Measurements from ENCODE around the gene TRNAU1AP. TPM values are rescaled to one million over a fixed set of nuclear protein-coding genes. Genes with fewer than 3 reads are reported as not detected.
A peak's percentile ranks its signal among the peaks of the same experiment; 100 is the strongest.
"Not testable (repeated sequence)": the region's sequence is repeated elsewhere in the genome, so short reads cannot be mapped to it uniquely, and the experiment has no call there.

Gene TRNAU1AP
- total and polyA plus RNA-seq, 10 donors: 14.0 to 26.6 (median 24.0) TPM

GRCh38 chr1:28518745-28519341, 34.0 kb upstream of the TRNAU1AP start:
- Histone ChIP-seq H3K27me3 (replicated peaks in 1 of 7) (no peaks in the 10 kb centered on the region), H3K27ac (peak overlapping the region in 6 of 8 donors; percentile 75 to 90 (median 86)), H3K36me3 (peaks cover 0 to 25% (median 13%) of the 10 kb centered on the region in 6 donors), H3K4me1 (peaks cover 9 to 55% (median 24%) of the 10 kb centered on the region in 6 donors), H3K9me3 (no peaks in the 10 kb centered on the region), H3K4me3 (peak overlapping the region; percentile 71 to 91 (median 77))
- TF ChIP-seq POLR2AphosphoS5 (IDR thresholded peaks at IDR 0.05): peak in 2 of 3 donors; percentile 10 to 25
- no peak for TF ChIP-seq CTCF (IDR thresholded peaks at IDR 0.05 in 8 of 11, conservative IDR thresholded peaks at IDR 0.05 in 3 of 11)
- intact Hi-C loops (cut with DNase I; ENCODE audit: low total_unique reads): loop anchor here (10.0 kb wide), 1 partner anchor 356 kb away; no protein-coding TSS in a partner anchor
- WGBS, 5 donors: 5 to 9% (median 5%) methylated on average over 8 to 21 of the region's 21 CpGs
- DNase-seq: no peak

GRCh38 chr1:28519946-28520725, 32.7 kb upstream of the TRNAU1AP start:
- TF ChIP-seq POLR2A (IDR thresholded peaks at IDR 0.05) (no peak), POLR2AphosphoS5 (IDR thresholded peaks at IDR 0.05) (no peak), CTCF (IDR thresholded peaks at IDR 0.05 in 8 of 11, conservative IDR thresholded peaks at IDR 0.05 in 3 of 11) (no peak)
- peaks cover 9 to 45% (median 21%) of the 10 kb centered on the region in 6 donors for H3K4me1 ChIP-seq
- 82 to 91% (median 87%) methylated on average over 8 to 10 of the region's 10 CpGs for WGBS, 5 donors

GRCh38 chr1:28520796-28521195, 32.1 kb upstream of the TRNAU1AP start:
- H3K27me3 ChIP-seq (replicated peaks in 1 of 7); intact Hi-C loops (cut with DNase I; ENCODE audit: low total_unique reads); H3K9me3 ChIP-seq; DNase-seq; H3K4me3 ChIP-seq; H3K27ac ChIP-seq: not testable (repeated sequence)
- peaks cover 0 to 15% (median 0%) of the 10 kb centered on the region in 6 donors for H3K36me3 ChIP-seq
- peaks cover 9 to 38% (median 21%) of the 10 kb centered on the region in 6 donors for H3K4me1 ChIP-seq
- 93 to 95% (median 94%) methylated on average over 11 to 12 of the region's 12 CpGs for WGBS, 5 donors

More at GRCh38 chr1:28519946-28520725, 32.7 kb upstream of the TRNAU1AP start:
- no peak overlapping the region for H3K27ac ChIP-seq
- intact Hi-C loops (cut with DNase I; ENCODE audit: low total_unique reads): loop anchor here (10.0 kb wide), 1 partner anchor 355 kb away; no protein-coding TSS in a partner anchor
- no peak overlapping the region for H3K4me3 ChIP-seq
- no peaks in the 10 kb centered on the region for H3K9me3 ChIP-seq
- no peaks in the 10 kb centered on the region for H3K27me3 ChIP-seq (replicated peaks in 1 of 7)
- no peak for DNase-seq
- H3K36me3 ChIP-seq: peaks cover 0 to 19% (median 3%) of the 10 kb centered on the region in 6 donors

GRCh38 chr1:28521502-28522164, 31.3 kb upstream of the TRNAU1AP start:
- H3K27ac ChIP-seq: no peak overlapping the region
- no peaks in the 10 kb centered on the region for H3K9me3 ChIP-seq
- whole genome bisulfite sequencing, 5 donors: 84 to 92% (median 90%) methylated on average over 4 to 6 of the region's 6 CpGs
- H3K27me3 ChIP-seq (replicated peaks in 1 of 7): no peaks in the 10 kb centered on the region
- intact Hi-C loops (cut with DNase I; ENCODE audit: low total_unique reads): no loop called here
- TF ChIP-seq POLR2AphosphoS5 (IDR thresholded peaks at IDR 0.05): no peak
- TF ChIP-seq CTCF (IDR thresholded peaks at IDR 0.05 in 8 of 11, conservative IDR thresholded peaks at IDR 0.05 in 3 of 11): no peak
- TF ChIP-seq POLR2A (IDR thresholded peaks at IDR 0.05): no peak
- peaks cover 0 to 15% (median 0%) of the 10 kb centered on the region in 6 donors for H3K36me3 ChIP-seq
- peaks cover 9 to 37% (median 21%) of the 10 kb centered on the region in 6 donors for H3K4me1 ChIP-seq
- no peak overlapping the region for H3K4me3 ChIP-seq
- no peak for DNase-seq

- WGBS, 5 donors: 94 to 96% (median 95%) methylated on average over 9 of the region's 9 CpGs
- H3K9me3 ChIP-seq; H3K27ac ChIP-seq; DNase-seq; H3K4me3 ChIP-seq; intact Hi-C loops (cut with DNase I; ENCODE audit: low total_unique reads); H3K27me3 ChIP-seq (replicated peaks in 1 of 7): not testable (repeated sequence)
- Histone ChIP-seq H3K36me3 (peaks cover 0 to 15% (median 0%) of the 10 kb centered on the region in 6 donors), H3K4me1 (peaks cover 9 to 28% (median 16%) of the 10 kb centered on the region in 6 donors)
Observed at GRCh38 chr1:28522537-28522936, 30.3 kb upstream of the TRNAU1AP start.

- H3K27me3 ChIP-seq (replicated peaks in 1 of 7); H3K4me1 ChIP-seq; H3K9me3 ChIP-seq; DNase-seq; intact Hi-C loops (cut with DNase I; ENCODE audit: low total_unique reads); H3K4me3 ChIP-seq; H3K27ac ChIP-seq: not testable (repeated sequence)
- H3K36me3 ChIP-seq: peaks cover 0 to 19% (median under 1%) of the 10 kb centered on the region in 6 donors
- 85 to 90% (median 86%) methylated on average over 10 of the region's 10 CpGs for WGBS, 5 donors
Observed at GRCh38 chr1:28525002-28525642, 27.8 kb upstream of the TRNAU1AP start.
